ENCODE data around the gene ROBO2.

GRCh38 chr3:77377717-77378116, 337.8 kb downstream of the ROBO2 start:
- TF ChIP-seq CTCF (IDR thresholded peaks at IDR 0.05) (no peak), POLR2A (IDR thresholded peaks at IDR 0.05) (no peak)

Data from heart left ventricle (tissue), 13 donors.